Gastrocnemius medialis (tissue), 4 donors: Measurements from ENCODE around the gene NEK10. TPM values are rescaled to one million over a fixed set of nuclear protein-coding genes. Genes with fewer than 3 reads are reported as not detected.
A peak's percentile ranks its signal among the peaks of the same experiment; 100 is the strongest.

ENCODE experiments used
- ATAC-seq, 2 donors: fragments of 150-250 bp; one replicate each; pipeline ENCODE4 v1.9.1; 2016
- DNase-seq, 2 donors: peaks; one replicate each; pipeline ENCODE4 v3.0.0-alpha.2; 2019
- H3K27ac ChIP-seq, 4 donors: fragments of 200-600 bp; sonication (generic); 1 replicate in 1 of 4; 2 replicates in 3 of 4; pipeline ENCODE4 v1.5.1; 2016 to 2018; ENCODE audit warnings: mild to moderate bottlenecking in 2 of 4, moderate library complexity in 1 of 4
- H3K27me3 ChIP-seq, 3 donors: fragments of 200-600 bp; sonication (generic) in 2 of 3; 1 replicate in 1 of 3; 2 replicates in 2 of 3; pipeline versions ENCODE4 v1.5.1 to v1.6.0; 2016 to 2019; ENCODE audit warnings: mild to moderate bottlenecking in 1 of 3, moderate library complexity in 1 of 3
- H3K36me3 ChIP-seq, 2 donors: fragments of 200-600 bp; sonication (generic) in 1 of 2; one replicate each; pipeline ENCODE4 v1.5.1; 2017 to 2018
- H3K4me1 ChIP-seq, 2 donors: fragments of 200-600 bp; sonication (generic) in 1 of 2; one replicate each; pipeline ENCODE4 v1.5.1; 2016 to 2017; ENCODE audit warnings: mild to moderate bottlenecking in 2 of 2
- H3K4me3 ChIP-seq, 4 donors: fragments of 200-600 bp; sonication (generic) in 3 of 4; 1 replicate in 1 of 4; 2 replicates in 3 of 4; pipeline ENCODE4 v1.5.1; 2016 to 2019; ENCODE audit warnings: mild to moderate bottlenecking in 2 of 4
- H3K9me3 ChIP-seq, 3 donors: fragments of 200-600 bp; sonication (generic) in 2 of 3; 1 replicate in 1 of 3; 2 replicates in 2 of 3; pipeline ENCODE4 v1.5.1; 2016 to 2019
- CTCF ChIP-seq, 5 experiments: fragments of 450-650 bp in 3 of 5; fragments of 200-600 bp in 2 of 5; sonication (generic) in 2 of 5; IDR thresholded peaks in 4 of 5; conservative IDR thresholded peaks in 1 of 5; 1 replicate in 4 of 5; 2 replicates in 1 of 5; pipeline ENCODE4 v1.5.1; 2016 to 2019; ENCODE audit warnings: antibody characterized with exemption in 5 of 5, mild to moderate bottlenecking in 3 of 5, moderate library complexity in 3 of 5
- POLR2A ChIP-seq, 2 donors: fragments of 450-650 bp; IDR thresholded peaks; one replicate each; pipeline ENCODE4 v1.6.1; 2017; ENCODE audit warnings: antibody characterized with exemption in 2 of 2, mild to moderate bottlenecking in 2 of 2, moderate library complexity in 2 of 2
- in situ Hi-C, 4 donors: fragments of 200-750 bp; cut with MboI; loops; one replicate each; pipeline versions ENCODE4 v1.15.0 to v1.8.0; 2017; ENCODE audit warnings: low sequenced_read_pairs in 4 of 4
- intact Hi-C: fragments of 100-400 bp; cut with DNase I; formaldehyde crosslinking; loops from one replicate; pipeline ENCODE4 v1.15.1; 2023; ENCODE audit warnings: low total_unique reads
- total RNA-seq, 4 donors: library from RNA; depleted of rRNA; stranded (reverse); fragments of >200 nt; gene quantifications; one replicate each; pipeline versions ENCODE4 v1.1.0 to v1.2.3, GENCODE V29; 2016

Gene NEK10
- total RNA-seq, 4 donors from 2014 or later: 3.6 to 12.8 (median 7.5) TPM

GRCh38 chr3:27326202-27326601, 43.0 kb downstream of the NEK10 start:
- Histone ChIP-seq H3K36me3 (no peaks in the 10 kb centered on the region), H3K27me3 (no peaks in the 10 kb centered on the region), H3K27ac (peak overlapping the region; percentile 82 to 85 (median 84)), H3K4me1 (peaks cover 28% of the 10 kb centered on the region in 2 donors), H3K4me3 (no peak overlapping the region), H3K9me3 (no peaks in the 10 kb centered on the region)
- intact Hi-C loops: loop anchor here (2.0 kb wide), 1 partner anchor 19 kb away; no protein-coding TSS in a partner anchor
- TF ChIP-seq CTCF (IDR thresholded peaks at IDR 0.05 in 4 of 5, conservative IDR thresholded peaks at IDR 0.05 in 1 of 5): no peak
- ATAC-seq: no peak
- no peak for DNase-seq
- in situ Hi-C loops: no loop called here

- no peak for TF ChIP-seq POLR2A (IDR thresholded peaks at IDR 0.05)
- Histone ChIP-seq H3K36me3 (no peaks in the 10 kb centered on the region), H3K4me3 (no peak overlapping the region), H3K9me3 (no peaks in the 10 kb centered on the region), H3K27me3 (no peaks in the 10 kb centered on the region), H3K4me1 (peaks cover 30 to 32% of the 10 kb centered on the region in 2 donors), H3K27ac (peak overlapping the region; percentile 82 to 85 (median 84))
- no peak for DNase-seq
- intact Hi-C loops (no loop called here), in situ Hi-C loops (no loop called here)
- no peak for ATAC-seq
Measured at GRCh38 chr3:27325419-27325818, 43.8 kb downstream of the NEK10 start.

GRCh38 chr3:27324686-27325085, 44.5 kb downstream of the NEK10 start:
- in situ Hi-C loops: loop anchor here in 2 of 4 donors (25.0 kb wide), 2 partner anchors 138 to 363 kb away; no protein-coding TSS in a partner anchor
- no peak for ATAC-seq

GRCh38 chr3:27323087-27323570, 46.1 kb downstream of the NEK10 start:
- Histone ChIP-seq H3K9me3 (no peaks in the 10 kb centered on the region), H3K36me3 (no peaks in the 10 kb centered on the region), H3K27ac (no peak overlapping the region), H3K27me3 (no peaks in the 10 kb centered on the region), H3K4me3 (no peak overlapping the region), H3K4me1 (peaks cover 35 to 45% of the 10 kb centered on the region in 2 donors)
- TF ChIP-seq CTCF (IDR thresholded peaks at IDR 0.05 in 4 of 5, conservative IDR thresholded peaks at IDR 0.05 in 1 of 5): no peak
- no peak for TF ChIP-seq POLR2A (IDR thresholded peaks at IDR 0.05)
- ATAC-seq (no peak), DNase-seq (no peak)
- intact Hi-C loops (loop anchor here (5.0 kb wide), 1 partner anchor 159 kb away; the partner anchor contains the start of gene SLC4A7), in situ Hi-C loops (loop anchor here in 2 of 4 donors (25.0 kb wide), 2 partner anchors 139 to 364 kb away; no protein-coding TSS in a partner anchor)

More at GRCh38 chr3:27324686-27325085, 44.5 kb downstream of the NEK10 start:
- no peaks in the 10 kb centered on the region for H3K9me3 ChIP-seq
- TF ChIP-seq CTCF (IDR thresholded peaks at IDR 0.05 in 4 of 5, conservative IDR thresholded peaks at IDR 0.05 in 1 of 5): no peak
- no peak for TF ChIP-seq POLR2A (IDR thresholded peaks at IDR 0.05)
- no peaks in the 10 kb centered on the region for H3K36me3 ChIP-seq
- no peak overlapping the region for H3K4me3 ChIP-seq
- H3K27ac ChIP-seq: peak overlapping the region; percentile 82 to 85 (median 84)
- peaks cover 33 to 38% of the 10 kb centered on the region in 2 donors for H3K4me1 ChIP-seq
- intact Hi-C loops: loop anchor here (5.0 kb wide), 1 partner anchor 158 kb away; the partner anchor contains the start of gene SLC4A7
- no peaks in the 10 kb centered on the region for H3K27me3 ChIP-seq
- no peak for DNase-seq

GRCh38 chr3:27322634-27323033, 46.5 kb downstream of the NEK10 start:
- intact Hi-C loops: loop anchor here (5.0 kb wide), 1 partner anchor 160 kb away; the partner anchor contains the start of gene SLC4A7
- no peaks in the 10 kb centered on the region for H3K27me3 ChIP-seq
- H3K36me3 ChIP-seq: no peaks in the 10 kb centered on the region
- no peaks in the 10 kb centered on the region for H3K9me3 ChIP-seq
- ATAC-seq (no peak), DNase-seq (no peak)
- H3K4me1 ChIP-seq: peaks cover 31 to 40% of the 10 kb centered on the region in 2 donors
- TF ChIP-seq POLR2A (IDR thresholded peaks at IDR 0.05) (no peak), CTCF (IDR thresholded peaks at IDR 0.05 in 4 of 5, conservative IDR thresholded peaks at IDR 0.05 in 1 of 5) (no peak)
- H3K4me3 ChIP-seq: no peak overlapping the region
- peak overlapping the region in 1 of 4 donors; percentile 40 for H3K27ac ChIP-seq
- in situ Hi-C loops: loop anchor here in 2 of 4 donors (25.0 kb wide), 2 partner anchors 140 to 365 kb away; no protein-coding TSS in a partner anchor
